GM21528 (cell line): ENCODE data around the gene FHIT.

ENCODE experiments used
- ATAC-seq: cut with Tn5 transposase; IDR thresholded peaks from one replicate; pipeline ENCODE4 v1.9.1; 2021; ENCODE audit warnings: mild to moderate bottlenecking, moderate library complexity; ENCODE audit not compliant: unreplicated experiment, low FRiP score

FHIT gene

GRCh38 chr3:60395173-60395762 is 856.0 kb downstream of the FHIT start:
- no peak for ATAC-seq

DNA sequence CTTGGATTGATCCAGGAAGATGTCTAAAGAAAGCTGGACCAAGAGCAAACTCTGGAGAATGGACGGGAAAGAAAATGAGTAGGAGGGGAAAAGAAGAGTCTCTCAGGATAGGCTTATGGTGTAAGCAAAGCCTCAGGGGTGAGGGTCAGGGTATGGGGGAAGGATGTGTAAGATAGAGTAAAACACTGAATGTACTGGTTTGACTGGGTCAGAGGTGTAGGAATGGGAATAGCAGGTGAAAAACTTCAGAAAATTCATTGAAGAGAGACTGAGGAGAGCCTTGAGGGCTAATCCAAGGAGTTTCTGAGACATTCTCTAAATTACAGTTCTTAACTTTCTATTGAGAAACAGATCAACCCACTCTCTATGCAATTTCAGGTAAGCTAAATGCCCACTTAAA is 857.3 kb downstream of the FHIT start:
- ATAC-seq, result no peak

- no peak for ATAC-seq
Measured at GRCh38 chr3:60392501-60392900, 858.8 kb downstream of the FHIT start.

DNA sequence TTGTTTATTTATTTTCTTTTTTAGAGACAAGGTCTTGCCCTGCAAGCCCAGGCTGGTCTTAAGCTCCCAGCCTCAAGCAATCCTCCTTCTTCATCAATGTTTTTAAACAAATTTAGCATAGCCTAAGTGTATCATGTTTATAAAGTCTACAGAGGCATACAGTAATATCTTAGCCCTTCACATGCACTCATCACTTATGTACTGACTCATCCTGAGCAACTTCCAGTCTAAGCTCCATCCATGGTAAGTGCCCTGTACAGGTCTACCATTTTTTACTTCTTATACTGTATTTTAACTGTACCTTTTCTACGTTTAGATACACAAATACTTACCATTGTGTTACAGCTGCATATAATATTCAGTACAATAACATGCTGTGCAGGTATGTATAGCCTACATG is 860.0 kb downstream of the FHIT start:
- no peak for ATAC-seq

GRCh38 chr3:60388731-60389130 is 862.5 kb downstream of the FHIT start:
- ATAC-seq, result no peak

DNA sequence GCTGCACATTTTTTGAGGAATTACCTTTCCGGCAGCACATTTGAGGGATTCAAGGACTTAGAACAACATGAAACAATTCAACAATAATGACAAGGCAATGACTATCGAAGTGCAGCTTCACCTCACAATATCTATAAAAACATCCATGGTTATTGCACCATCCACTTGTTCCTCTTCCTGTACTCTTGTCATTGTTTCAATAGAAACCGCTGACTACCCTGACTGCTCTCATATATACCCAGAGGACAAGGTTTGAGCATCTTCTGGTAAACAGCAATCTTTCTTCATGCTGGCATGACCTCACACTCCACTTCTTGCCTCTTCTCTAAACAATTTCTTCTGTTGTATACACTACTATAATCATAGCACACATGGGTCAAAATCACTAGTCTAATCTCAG is 864.9 kb downstream of the FHIT start:
- no peak for ATAC-seq

GRCh38 chr3:60384341-60384740 is 866.9 kb downstream of the FHIT start:
- ATAC-seq, result no peak

DNA sequence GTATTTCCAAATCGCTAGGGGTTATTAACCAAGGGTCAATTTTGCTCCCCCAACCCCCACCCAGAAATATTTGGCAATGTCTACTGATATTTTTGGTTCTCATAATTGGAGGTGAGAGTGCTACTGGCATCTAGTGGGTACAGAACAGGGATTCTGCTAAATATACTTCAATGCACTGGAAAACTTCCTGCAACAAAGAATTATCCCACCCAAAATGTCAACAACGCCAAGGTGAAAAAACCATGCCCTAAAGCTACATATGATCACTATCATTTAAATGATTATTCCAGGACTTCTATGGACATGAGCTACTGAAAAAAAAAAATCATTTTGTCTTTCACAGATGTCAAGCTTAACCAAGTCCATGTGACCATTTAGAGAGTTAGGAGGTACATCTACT is 867.9 kb downstream of the FHIT start:
- ATAC-seq, result no peak

DNA sequence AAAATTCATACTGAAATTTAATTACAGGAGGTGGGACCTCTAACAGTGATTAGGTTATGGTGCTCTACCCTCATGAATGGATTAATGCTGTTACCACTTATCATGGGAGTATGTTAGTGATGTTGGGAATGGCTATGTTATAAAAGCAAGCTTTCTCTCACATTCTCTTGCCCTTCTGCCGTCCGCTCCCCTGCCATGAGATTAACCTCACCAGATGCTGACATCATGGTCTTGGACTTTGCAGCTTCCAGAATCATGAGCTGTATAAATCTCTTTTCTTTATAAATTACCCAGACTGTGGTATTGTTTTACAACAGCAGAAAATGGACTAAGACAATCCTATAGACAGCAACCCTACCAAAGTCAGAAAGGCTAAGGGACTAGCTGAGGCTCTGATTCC is 884.8 kb downstream of the FHIT start:
- ATAC-seq, result no peak

DNA sequence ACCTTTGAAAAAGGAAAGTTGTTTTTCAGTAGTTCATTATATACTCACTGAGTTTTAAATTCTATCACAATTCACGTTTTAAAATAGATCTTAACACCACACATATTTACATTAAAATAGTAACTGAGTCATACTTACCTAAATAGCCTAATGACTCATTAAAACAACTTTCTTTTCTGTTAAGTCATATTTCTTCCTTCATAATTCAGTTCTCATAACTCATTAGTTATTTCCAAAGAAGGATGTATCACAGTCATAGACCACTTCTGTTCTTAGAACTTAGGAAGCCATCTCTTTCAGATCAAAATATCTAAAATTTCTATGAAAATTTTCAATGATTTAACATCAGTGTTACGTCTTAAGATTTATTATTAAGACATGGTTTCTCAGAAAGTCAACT is 885.9 kb downstream of the FHIT start:
- ATAC-seq, result no peak

DNA sequence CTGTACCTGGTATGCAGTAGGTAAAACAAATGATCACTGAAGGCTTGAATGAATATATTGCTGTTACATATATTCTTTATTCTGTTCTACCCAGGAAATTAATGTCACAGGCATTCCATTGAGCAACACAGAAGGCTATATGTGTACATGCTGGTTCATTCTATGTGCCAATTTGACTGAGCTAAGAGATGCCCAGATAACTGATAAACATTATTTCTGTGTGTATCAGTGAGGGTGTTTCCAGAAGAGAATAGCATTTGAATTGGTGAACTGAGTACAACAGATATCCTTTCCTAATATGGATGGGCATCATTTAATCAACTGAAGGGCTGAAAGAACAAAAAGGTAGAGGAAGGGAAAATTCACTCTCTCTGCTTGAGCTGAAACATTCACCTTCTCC is 886.8 kb downstream of the FHIT start:
- ATAC-seq, result no peak

GRCh38 chr3:60363817-60364216 is 887.4 kb downstream of the FHIT start:
- no peak for ATAC-seq

DNA sequence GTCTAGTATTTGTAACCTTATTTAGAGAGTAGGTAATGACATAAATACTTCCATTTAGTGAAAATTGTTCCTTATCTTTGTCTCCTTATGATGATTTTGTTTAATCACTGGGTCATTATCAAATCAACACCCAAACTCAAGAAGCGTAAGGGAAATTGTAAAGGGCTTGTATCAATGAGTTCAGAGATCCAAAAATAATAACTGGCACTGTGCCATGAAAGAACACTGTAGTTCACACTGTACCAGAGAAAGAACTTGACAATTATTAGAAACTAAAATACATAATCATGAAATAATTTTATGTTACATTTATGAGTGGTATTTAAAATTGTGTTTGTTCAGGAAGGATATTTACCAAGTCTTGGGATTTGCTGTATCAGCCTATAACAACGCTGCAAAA is 895.4 kb downstream of the FHIT start:
- ATAC-seq, result no peak

DNA sequence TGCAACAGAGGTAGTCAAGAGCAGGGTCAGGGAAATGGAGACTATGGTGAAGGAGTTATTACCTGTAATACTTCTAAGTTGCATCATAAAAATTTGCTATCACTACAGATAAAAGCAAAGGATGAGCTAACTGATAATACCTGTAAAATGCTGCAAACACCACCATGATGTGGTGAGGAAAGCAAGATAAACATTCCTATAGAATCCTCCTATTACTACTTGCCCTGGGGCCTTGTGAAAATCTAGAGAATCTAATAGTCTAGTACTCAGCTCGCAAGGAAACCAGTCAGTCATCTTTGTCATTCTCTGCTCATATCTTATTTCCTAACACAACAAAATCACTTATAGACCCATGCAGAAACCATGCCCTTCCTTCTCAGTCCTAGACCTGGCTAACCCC is 899.8 kb downstream of the FHIT start:
- ATAC-seq, result no peak

GRCh38 chr3:60344340-60344739 is 906.9 kb downstream of the FHIT start:
- no peak for ATAC-seq

DNA sequence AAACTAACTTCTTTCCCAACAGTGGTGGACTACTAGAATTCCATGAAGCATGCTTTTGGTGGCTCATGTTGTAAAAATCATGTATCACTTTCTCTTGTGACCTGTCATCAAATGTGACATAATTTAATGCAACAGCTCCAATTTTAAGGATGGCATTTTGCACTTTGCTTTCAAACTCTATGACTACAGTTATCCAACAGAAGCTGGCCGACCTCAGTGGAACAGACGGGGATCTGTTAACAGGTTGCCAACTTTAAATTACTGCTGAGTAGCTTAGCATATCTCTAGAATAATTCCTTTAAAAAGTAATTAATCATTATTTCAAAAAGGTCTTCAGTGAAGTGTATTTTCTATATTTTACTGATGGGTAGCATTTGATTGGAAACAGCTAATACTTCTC is 907.4 kb downstream of the FHIT start:
- ATAC-seq, result no peak

DNA sequence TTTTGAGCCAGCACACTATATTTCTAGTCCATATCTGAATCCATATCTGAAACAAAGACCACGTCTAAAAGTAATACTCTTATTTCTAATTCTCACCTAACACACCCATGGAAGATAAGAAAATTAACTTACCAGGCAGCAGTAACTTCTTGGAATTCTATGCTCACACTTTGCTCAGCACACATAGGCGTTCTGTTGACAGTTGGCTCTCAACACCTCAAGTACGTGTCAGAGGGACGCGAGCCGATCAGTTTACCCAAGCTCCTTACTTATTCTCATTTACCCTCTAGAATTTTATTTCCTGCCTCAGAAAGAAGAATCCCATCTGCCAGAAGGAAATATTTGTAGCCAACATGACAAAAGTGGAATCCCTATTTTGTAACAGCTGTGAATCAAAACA is 911.9 kb downstream of the FHIT start:
- ATAC-seq, result no peak

GRCh38 chr3:60337421-60337820 is 913.8 kb downstream of the FHIT start:
- no peak for ATAC-seq

GRCh38 chr3:60336061-60336460 is 915.2 kb downstream of the FHIT start:
- ATAC-seq, result no peak

DNA sequence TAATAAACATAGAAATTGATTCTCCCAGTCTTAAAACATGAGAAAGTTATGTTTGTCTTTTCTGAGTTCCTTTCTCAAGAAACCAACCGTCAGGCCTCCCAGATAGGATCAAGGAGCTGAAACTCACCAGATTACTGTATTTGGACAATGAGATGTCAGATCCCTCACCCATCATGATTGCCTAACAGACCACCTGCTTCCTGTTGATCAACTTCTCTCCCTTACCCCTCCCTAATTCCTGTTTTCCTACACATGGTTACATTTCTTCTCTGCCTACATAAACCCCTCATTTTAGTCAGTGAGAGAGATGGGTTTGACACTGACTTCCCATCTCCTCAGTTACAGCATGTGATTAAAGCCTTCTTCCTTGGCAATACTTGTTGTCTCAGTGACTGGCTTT is 917.5 kb downstream of the FHIT start:
- ATAC-seq, result no peak

- ATAC-seq, result no peak
Measured at GRCh38 chr3:60330107-60330506, 921.1 kb downstream of the FHIT start.

DNA sequence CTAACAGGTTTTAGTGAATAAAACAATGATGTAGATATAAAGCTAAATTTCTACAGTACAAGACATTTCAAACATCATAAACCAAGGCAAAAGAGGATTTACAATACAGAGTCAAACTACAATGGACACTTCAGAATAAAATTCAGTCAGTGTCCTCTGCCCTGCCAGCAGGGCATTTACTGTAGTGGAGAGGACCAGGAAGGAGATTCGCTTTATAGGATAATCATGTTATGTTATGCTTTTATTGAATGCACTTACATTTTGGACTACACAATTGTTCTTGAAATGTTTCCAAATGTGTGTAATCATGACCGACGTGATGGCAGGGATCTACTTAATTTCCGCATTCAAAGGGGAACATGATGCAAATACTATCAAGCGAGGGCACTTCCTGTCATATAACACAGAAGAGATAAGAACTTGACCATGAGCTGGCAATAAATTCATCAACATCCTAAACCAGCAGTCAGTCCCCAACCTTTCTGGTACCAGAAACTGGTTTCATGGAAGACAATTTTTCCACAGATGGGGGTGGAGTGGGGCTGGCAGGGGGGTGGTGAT is 925.6 kb downstream of the FHIT start:
- ATAC-seq, result no peak

GRCh38 chr3:60323651-60324050 is 927.6 kb downstream of the FHIT start:
- ATAC-seq, result no peak
